Fibroblast of lung (primary cell): ENCODE results near the gene TEC. TPM values are rescaled to one million over a fixed set of nuclear protein-coding genes. Genes with fewer than 3 reads are reported as not detected.

ENCODE experiments used
- DNase-seq, 2 donors: peaks; one replicate each; pipeline versions ENCODE4 v3.0.0 to v3.0.0-alpha.2; 2010; ENCODE audit warnings: low read depth in 2 of 2
- H2AFZ ChIP-seq: 2 replicates; pipeline ENCODE4 v1.5.1; 2012; ENCODE audit warnings: low read length, control low read depth, inconsistent platforms
- H3K27ac ChIP-seq: 2 replicates; pipeline ENCODE4 v1.5.1; 2011; ENCODE audit warnings: low read length, control low read depth; ENCODE audit not compliant: insufficient read depth
- H3K27me3 ChIP-seq: 2 replicates; pipeline ENCODE4 v1.5.1; 2011; ENCODE audit warnings: mild to moderate bottlenecking, low read length; ENCODE audit not compliant: control insufficient read depth, insufficient read depth
- H3K36me3 ChIP-seq: 2 replicates; pipeline ENCODE4 v1.5.1; 2011; ENCODE audit warnings: low read length; ENCODE audit not compliant: control insufficient read depth, insufficient read depth
- H3K4me1 ChIP-seq: 2 replicates; pipeline ENCODE4 v1.5.1; 2011; ENCODE audit warnings: low read length; ENCODE audit not compliant: control insufficient read depth, insufficient read depth; ENCODE audit errors: extremely low read depth
- H3K4me2 ChIP-seq: 2 replicates; pipeline ENCODE4 v1.5.1; 2011; ENCODE audit warnings: low read length, control low read depth; ENCODE audit not compliant: insufficient read depth; ENCODE audit errors: extremely low read depth
- H3K4me3 ChIP-seq, 4 experiments: fragments of 200-600 bp in 1 of 4; sonication (generic) in 1 of 4; replicated peaks in 1 of 4; 2 replicates each; pipeline ENCODE4 v1.5.1; 2011 to 2016; ENCODE audit warnings: low read length in 4 of 4, low read depth in 3 of 4, mild to moderate bottlenecking in 3 of 4, control low read depth in 2 of 4, inconsistent platforms in 1 of 4, mixed read lengths in 1 of 4; ENCODE audit not compliant: insufficient read depth in 1 of 4; ENCODE audit errors: control extremely low read depth in 1 of 4
- H3K79me2 ChIP-seq: 2 replicates; pipeline ENCODE4 v1.5.1; 2012; ENCODE audit warnings: mild to moderate bottlenecking, low read length, inconsistent platforms; ENCODE audit not compliant: control insufficient read depth, insufficient read depth
- H3K9ac ChIP-seq: 2 replicates; pipeline ENCODE4 v1.5.1; 2011; ENCODE audit warnings: mild to moderate bottlenecking, low read length, control low read depth; ENCODE audit not compliant: insufficient read depth
- H3K9me3 ChIP-seq: 2 replicates; pipeline ENCODE4 v1.5.1; 2012; ENCODE audit warnings: low read depth, low read length; ENCODE audit not compliant: control insufficient read depth, insufficient read depth
- H4K20me1 ChIP-seq: 2 replicates; pipeline ENCODE4 v1.5.1; 2011; ENCODE audit warnings: low read length; ENCODE audit not compliant: control insufficient read depth, insufficient read depth; ENCODE audit errors: extremely low read depth
- CTCF ChIP-seq, 2 donors: IDR thresholded peaks in 1 of 2; conservative IDR thresholded peaks in 1 of 2; 1 replicate in 1 of 2; 2 replicates in 1 of 2; pipeline ENCODE4 v1.5.1; 2011 to 2012; ENCODE audit warnings: low read length in 2 of 2, control low read depth in 1 of 2, inconsistent platforms in 1 of 2, low read depth in 1 of 2, mild to moderate bottlenecking in 1 of 2
- EZH2 ChIP-seq: IDR thresholded peaks from 2 replicates; pipeline ENCODE4 v1.5.1; 2012; ENCODE audit warnings: low read length, control low read depth, mild to moderate bottlenecking; ENCODE audit errors: missing control alignments
- polyA plus RNA-seq, 2 donors: library from polyadenylated mRNA; depleted of rRNA in 1 of 2; stranded (reverse) in 1 of 2; unstranded in 1 of 2; fragments of >200 nt; gene quantifications; 2 replicates each; pipeline ENCODE4 v1.2.1, GENCODE V29; 2011 to 2012; ENCODE audit warnings: missing spikeins in 1 of 2
- total RNA-seq: library from RNA; depleted of rRNA; stranded (reverse); fragments of >200 nt; gene quantifications from 2 replicates; pipeline ENCODE4 v1.2.1, GENCODE V29; 2014

Gene TEC
- total and polyA plus RNA-seq, 2 donors (not counting 1 experiment from before 2014, with no cell fraction given): 0.79 to 5.3 TPM

GRCh38 chr4:48205626-48206025 is 64.0 kb downstream of the TEC start:
- H2AFZ ChIP-seq: no peak overlapping the region

GRCh38 chr4:48205107-48205506 is 64.5 kb downstream of the TEC start:
- DNase-seq: peak in 1 of 2 donors; percentile 9
- Histone ChIP-seq H3K9ac (no peak overlapping the region), H3K4me2 (no peak overlapping the region), H2AFZ (no peak overlapping the region), H3K4me1 (no peaks in the 10 kb centered on the region), H3K79me2 (no peaks in the 10 kb centered on the region), H3K27ac (no peak overlapping the region), H3K4me3 (no peak overlapping the region), H3K36me3 (no peaks in the 10 kb centered on the region), H4K20me1 (no peaks in the 10 kb centered on the region), H3K27me3 (peaks cover 4% of the 10 kb centered on the region), H3K9me3 (no peaks in the 10 kb centered on the region)
- no peak for TF ChIP-seq CTCF (conservative IDR thresholded peaks at IDR 0.05 in 1 of 2, IDR thresholded peaks at IDR 0.05 in 1 of 2; ENCODE audit: low read depth in 1 of 2, low read length in 2 of 2)
- TF ChIP-seq EZH2: no peak

More at GRCh38 chr4:48205626-48206025, 64.0 kb downstream of the TEC start:
- H3K9ac ChIP-seq: no peak overlapping the region
- no peak overlapping the region for H3K4me2 ChIP-seq
- H4K20me1 ChIP-seq: no peaks in the 10 kb centered on the region
- DNase-seq: no peak
- TF ChIP-seq EZH2 (no peak), CTCF (conservative IDR thresholded peaks at IDR 0.05 in 1 of 2, IDR thresholded peaks at IDR 0.05 in 1 of 2; ENCODE audit: low read depth in 1 of 2, low read length in 2 of 2) (no peak)
- no peaks in the 10 kb centered on the region for H3K36me3 ChIP-seq
- no peak overlapping the region for H3K4me3 ChIP-seq
- H3K27me3 ChIP-seq: peaks cover 4% of the 10 kb centered on the region
- H3K79me2 ChIP-seq: no peaks in the 10 kb centered on the region
- H3K9me3 ChIP-seq: no peaks in the 10 kb centered on the region
- H3K4me1 ChIP-seq: no peaks in the 10 kb centered on the region
- H3K27ac ChIP-seq: no peak overlapping the region

GRCh38 chr4:48203819-48204218 is 65.8 kb downstream of the TEC start:
- Histone ChIP-seq H4K20me1 (no peaks in the 10 kb centered on the region), H3K36me3 (no peaks in the 10 kb centered on the region), H3K79me2 (no peaks in the 10 kb centered on the region), H3K9ac (no peak overlapping the region), H3K27ac (no peak overlapping the region), H2AFZ (no peak overlapping the region), H3K4me3 (no peak overlapping the region), H3K27me3 (peaks cover 4% of the 10 kb centered on the region), H3K9me3 (no peaks in the 10 kb centered on the region), H3K4me2 (no peak overlapping the region), H3K4me1 (no peaks in the 10 kb centered on the region)
- no peak for DNase-seq
- no peak for TF ChIP-seq CTCF (conservative IDR thresholded peaks at IDR 0.05 in 1 of 2, IDR thresholded peaks at IDR 0.05 in 1 of 2; ENCODE audit: low read depth in 1 of 2, low read length in 2 of 2)
- no peak for TF ChIP-seq EZH2
